HL-60 (cell line): ENCODE results near the gene SELENOW.

Source experiments
- DNase-seq, 2 experiments: peaks; one replicate each; pipeline ENCODE4 v3.0.0-alpha.2; 2010 to 2020; ENCODE audit warnings: low read depth in 1 of 2, low spot score in 1 of 2
- H3K27ac ChIP-seq: fragments of 250-450 bp; sonication (Bioruptor Pico); replicated peaks from 2 replicates; pipeline ENCODE4 v1.5.1; 2020; ENCODE audit warnings: mild to moderate bottlenecking, moderate library complexity
- H3K27me3 ChIP-seq: fragments of 250-450 bp; sonication (Bioruptor Pico); 2 replicates; pipeline ENCODE4 v1.5.1; 2021; ENCODE audit warnings: mild to moderate bottlenecking, moderate library complexity; ENCODE audit not compliant: insufficient read depth, poor library complexity, severe bottlenecking
- H3K4me3 ChIP-seq: replicated peaks from 2 replicates; pipeline ENCODE4 v1.5.1; 2011; ENCODE audit warnings: mild to moderate bottlenecking, control low read depth, low read length; ENCODE audit not compliant: insufficient read depth
- GABPA ChIP-seq: IDR thresholded peaks from 2 replicates; pipeline ENCODE4 v1.6.1; 2012; ENCODE audit warnings: low read depth
- POLR2AphosphoS5 ChIP-seq: IDR thresholded peaks from 2 replicates; pipeline ENCODE4 v1.6.1; 2012; ENCODE audit warnings: low read depth
- SPI1 ChIP-seq: IDR thresholded peaks from 2 replicates; pipeline ENCODE4 v1.6.1; 2012; ENCODE audit warnings: low read depth, mild to moderate bottlenecking, borderline replicate concordance
- TF ChIP-seq, protein P1 (sequence below): IDR thresholded peaks from one replicate; pipeline ENCODE4 v1.5.1; 2011; ENCODE audit warnings: low read length, control low read depth, inconsistent platforms; ENCODE audit not compliant: insufficient read depth
- TF ChIP-seq, protein P2 (sequence below): IDR thresholded peaks from 2 replicates; pipeline ENCODE4 v1.6.1; 2012; ENCODE audit warnings: low read depth; ENCODE audit not compliant: insufficient replicate concordance

Gene SELENOW

DNA sequence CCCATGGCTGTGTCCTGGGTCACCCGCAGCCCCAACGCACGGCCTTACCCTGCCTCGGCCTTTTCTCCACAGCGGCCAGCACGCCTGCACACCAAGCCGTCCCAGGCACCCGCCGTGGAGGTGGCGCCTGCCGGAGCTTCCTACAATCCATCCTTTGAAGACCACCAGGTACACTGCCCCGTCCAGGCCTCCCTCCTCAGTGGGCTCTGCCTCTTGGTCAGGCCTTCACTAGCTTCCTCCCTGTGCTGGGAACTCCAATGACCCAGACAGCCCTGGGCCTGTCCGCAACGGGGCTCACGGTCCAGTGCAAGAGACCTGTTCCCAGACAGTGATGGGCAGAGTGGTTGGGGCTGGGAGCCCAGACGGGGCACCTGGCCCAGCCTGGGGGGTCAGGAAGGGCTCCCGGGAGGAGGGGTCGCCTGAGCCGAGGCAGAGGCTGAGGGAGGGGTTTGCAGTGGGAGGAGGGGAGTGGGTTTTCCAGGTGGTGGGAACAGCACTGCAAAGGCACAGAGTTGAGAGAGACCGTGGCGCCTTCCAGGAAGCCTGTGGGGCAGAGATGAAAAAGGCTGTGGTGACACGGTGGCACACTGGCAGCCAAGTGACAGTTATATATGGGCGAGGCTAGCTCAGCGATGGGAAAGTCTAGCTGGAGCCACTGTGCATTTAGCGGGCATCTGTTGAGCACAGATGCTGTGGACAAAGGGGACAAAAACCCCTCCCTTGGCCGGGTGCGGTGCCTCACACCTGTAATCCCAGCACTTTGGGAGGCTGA lies 25.9 kb upstream of the SELENOW start:
- Histone ChIP-seq H3K27me3 (no peaks in the 10 kb centered on the region), H3K27ac (no peak overlapping the region), H3K4me3 (no peak overlapping the region)
- DNase-seq, result no peak
- TF ChIP-seq SPI1 (no peak), POLR2AphosphoS5 (no peak), GABPA (no peak)
- TF ChIP-seq, protein P1, sequence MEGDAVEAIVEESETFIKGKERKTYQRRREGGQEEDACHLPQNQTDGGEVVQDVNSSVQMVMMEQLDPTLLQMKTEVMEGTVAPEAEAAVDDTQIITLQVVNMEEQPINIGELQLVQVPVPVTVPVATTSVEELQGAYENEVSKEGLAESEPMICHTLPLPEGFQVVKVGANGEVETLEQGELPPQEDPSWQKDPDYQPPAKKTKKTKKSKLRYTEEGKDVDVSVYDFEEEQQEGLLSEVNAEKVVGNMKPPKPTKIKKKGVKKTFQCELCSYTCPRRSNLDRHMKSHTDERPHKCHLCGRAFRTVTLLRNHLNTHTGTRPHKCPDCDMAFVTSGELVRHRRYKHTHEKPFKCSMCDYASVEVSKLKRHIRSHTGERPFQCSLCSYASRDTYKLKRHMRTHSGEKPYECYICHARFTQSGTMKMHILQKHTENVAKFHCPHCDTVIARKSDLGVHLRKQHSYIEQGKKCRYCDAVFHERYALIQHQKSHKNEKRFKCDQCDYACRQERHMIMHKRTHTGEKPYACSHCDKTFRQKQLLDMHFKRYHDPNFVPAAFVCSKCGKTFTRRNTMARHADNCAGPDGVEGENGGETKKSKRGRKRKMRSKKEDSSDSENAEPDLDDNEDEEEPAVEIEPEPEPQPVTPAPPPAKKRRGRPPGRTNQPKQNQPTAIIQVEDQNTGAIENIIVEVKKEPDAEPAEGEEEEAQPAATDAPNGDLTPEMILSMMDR, result no peak
- TF ChIP-seq, protein P2, sequence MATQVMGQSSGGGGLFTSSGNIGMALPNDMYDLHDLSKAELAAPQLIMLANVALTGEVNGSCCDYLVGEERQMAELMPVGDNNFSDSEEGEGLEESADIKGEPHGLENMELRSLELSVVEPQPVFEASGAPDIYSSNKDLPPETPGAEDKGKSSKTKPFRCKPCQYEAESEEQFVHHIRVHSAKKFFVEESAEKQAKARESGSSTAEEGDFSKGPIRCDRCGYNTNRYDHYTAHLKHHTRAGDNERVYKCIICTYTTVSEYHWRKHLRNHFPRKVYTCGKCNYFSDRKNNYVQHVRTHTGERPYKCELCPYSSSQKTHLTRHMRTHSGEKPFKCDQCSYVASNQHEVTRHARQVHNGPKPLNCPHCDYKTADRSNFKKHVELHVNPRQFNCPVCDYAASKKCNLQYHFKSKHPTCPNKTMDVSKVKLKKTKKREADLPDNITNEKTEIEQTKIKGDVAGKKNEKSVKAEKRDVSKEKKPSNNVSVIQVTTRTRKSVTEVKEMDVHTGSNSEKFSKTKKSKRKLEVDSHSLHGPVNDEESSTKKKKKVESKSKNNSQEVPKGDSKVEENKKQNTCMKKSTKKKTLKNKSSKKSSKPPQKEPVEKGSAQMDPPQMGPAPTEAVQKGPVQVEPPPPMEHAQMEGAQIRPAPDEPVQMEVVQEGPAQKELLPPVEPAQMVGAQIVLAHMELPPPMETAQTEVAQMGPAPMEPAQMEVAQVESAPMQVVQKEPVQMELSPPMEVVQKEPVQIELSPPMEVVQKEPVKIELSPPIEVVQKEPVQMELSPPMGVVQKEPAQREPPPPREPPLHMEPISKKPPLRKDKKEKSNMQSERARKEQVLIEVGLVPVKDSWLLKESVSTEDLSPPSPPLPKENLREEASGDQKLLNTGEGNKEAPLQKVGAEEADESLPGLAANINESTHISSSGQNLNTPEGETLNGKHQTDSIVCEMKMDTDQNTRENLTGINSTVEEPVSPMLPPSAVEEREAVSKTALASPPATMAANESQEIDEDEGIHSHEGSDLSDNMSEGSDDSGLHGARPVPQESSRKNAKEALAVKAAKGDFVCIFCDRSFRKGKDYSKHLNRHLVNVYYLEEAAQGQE, result no peak

DNA sequence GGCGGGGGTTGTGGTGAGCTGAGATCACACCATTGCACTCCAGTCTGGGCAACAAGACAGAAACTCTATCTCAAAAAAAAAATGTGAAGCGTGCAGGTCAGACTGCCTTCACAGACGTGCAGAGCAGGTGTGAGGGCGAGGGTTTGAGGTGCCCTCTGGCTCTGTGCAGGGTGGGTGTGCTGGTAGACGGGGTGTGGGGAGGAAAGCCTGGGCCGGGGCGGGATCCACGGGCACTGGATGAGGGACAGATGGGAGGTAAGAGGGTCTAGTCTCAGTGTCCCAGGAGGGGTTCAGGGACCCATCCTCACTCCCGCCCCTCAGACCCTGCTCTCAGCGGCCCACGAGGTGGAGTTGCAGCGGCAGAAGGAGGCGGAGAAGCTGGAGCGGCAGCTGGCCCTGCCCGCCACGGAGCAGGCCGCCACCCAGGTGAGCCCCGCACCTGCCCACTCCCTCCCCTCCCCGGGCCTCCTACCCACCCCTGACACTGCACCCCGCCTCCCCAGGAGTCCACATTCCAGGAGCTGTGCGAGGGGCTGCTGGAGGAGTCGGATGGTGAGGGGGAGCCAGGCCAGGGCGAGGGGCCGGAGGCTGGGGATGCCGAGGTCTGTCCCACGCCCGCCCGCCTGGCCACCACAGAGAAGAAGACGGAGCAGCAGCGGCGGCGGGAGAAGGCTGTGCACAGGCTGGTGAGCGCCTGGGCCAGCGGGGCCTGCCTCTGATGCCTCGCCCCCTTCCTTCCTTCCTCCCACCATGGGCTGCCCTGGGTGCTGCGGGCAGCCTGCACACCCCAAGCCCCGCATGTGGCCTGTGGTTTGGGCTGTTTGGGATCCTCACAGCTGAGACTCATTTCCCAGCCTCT lies 24.1 kb upstream of the SELENOW start:
- Histone ChIP-seq H3K4me3 (no peak overlapping the region), H3K27me3 (no peaks in the 10 kb centered on the region), H3K27ac (no peak overlapping the region)
- no peak for TF ChIP-seq GABPA
- TF ChIP-seq, protein P2, result no peak
- TF ChIP-seq, protein P1, result no peak
- TF ChIP-seq POLR2AphosphoS5, result no peak; the same call in 1 of the 2 replicates
- no peak for TF ChIP-seq SPI1
- no peak for DNase-seq

DNA sequence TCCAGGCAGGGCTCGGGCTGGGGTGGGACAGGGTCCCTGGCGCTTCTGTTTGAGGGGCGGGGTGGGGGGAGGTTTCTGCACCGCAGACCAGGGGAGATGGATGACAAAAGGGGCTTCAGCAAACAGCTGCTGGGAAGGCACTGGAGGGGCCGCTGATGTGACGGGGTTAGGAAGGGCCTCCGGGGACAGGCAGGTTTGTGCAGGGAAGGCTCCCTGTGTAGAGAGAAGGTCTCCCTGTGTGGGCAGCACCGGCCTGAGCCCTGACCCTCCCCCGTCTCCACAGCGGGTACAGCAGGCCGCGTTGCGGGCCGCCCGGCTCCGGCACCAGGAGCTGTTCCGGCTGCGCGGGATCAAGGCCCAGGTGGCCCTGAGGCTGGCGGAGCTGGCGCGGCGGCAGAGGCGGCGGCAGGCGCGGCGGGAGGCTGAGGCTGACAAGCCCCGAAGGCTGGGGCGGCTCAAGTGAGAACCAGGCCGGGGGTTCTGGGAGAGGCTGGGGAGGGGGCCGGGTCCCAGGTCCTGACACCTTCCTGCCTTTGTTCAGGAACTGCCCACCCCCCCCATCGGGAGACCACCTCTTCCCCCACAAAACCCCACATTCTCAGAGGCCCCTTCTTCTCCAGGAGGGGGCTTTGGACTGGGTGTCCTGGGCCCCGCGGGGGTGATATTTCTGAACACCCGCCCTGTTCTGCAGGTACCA lies 23.3 kb upstream of the SELENOW start:
- Histone ChIP-seq H3K4me3 (no peak overlapping the region), H3K27ac (no peak overlapping the region), H3K27me3 (no peaks in the 10 kb centered on the region)
- TF ChIP-seq GABPA (no peak), SPI1 (no peak), POLR2AphosphoS5 (no peak)
- TF ChIP-seq, protein P1, result no peak
- TF ChIP-seq, protein P2, result no peak
- DNase-seq, result no peak
